H9 (cell line): ENCODE measurements around the gene RNU2-63P. TPM values are rescaled to one million over a fixed set of nuclear protein-coding genes. Genes with fewer than 3 reads are reported as not detected.

Source experiments
- DNase-seq: peaks from one replicate; pipeline ENCODE4 v3.0.0-alpha.2; 2017
- H2AFZ ChIP-seq: one replicate; pipeline ENCODE4 v1.6.1; 2013; ENCODE audit warnings: mild to moderate bottlenecking, low read length, control low read depth, moderate library complexity
- H2AK5ac ChIP-seq: 2 replicates; pipeline ENCODE4 v1.6.1; 2013; ENCODE audit warnings: low read length, control low read depth, mixed read lengths; ENCODE audit not compliant: insufficient read length
- H2BK120ac ChIP-seq: one replicate; pipeline ENCODE4 v1.6.1; 2013; ENCODE audit warnings: low read depth, mild to moderate bottlenecking, low read length, control low read depth, inconsistent platforms; ENCODE audit not compliant: poor library complexity, severe bottlenecking
- H2BK12ac ChIP-seq: 2 replicates; pipeline ENCODE4 v1.6.1; 2013; ENCODE audit warnings: low read length, control low read depth, mixed read lengths, low read depth; ENCODE audit not compliant: insufficient read length
- H2BK15ac ChIP-seq: 2 replicates; pipeline ENCODE4 v1.6.1; 2013; ENCODE audit warnings: low read depth, low read length, control low read depth
- H2BK20ac ChIP-seq: one replicate; pipeline ENCODE4 v1.6.1; 2013; ENCODE audit warnings: low read depth, mild to moderate bottlenecking, low read length, control low read depth, inconsistent platforms; ENCODE audit not compliant: poor library complexity, severe bottlenecking
- H2BK5ac ChIP-seq: 2 replicates; pipeline ENCODE4 v1.6.1; 2013; ENCODE audit warnings: low read length, control low read depth, mixed read lengths; ENCODE audit not compliant: insufficient read length
- H3K14ac ChIP-seq: 2 replicates; pipeline ENCODE4 v1.6.1; 2013; ENCODE audit warnings: low read length, control low read depth; ENCODE audit not compliant: insufficient read depth
- H3K18ac ChIP-seq: 2 replicates; pipeline ENCODE4 v1.6.1; 2013; ENCODE audit warnings: low read depth, mild to moderate bottlenecking, mixed read lengths, low read length, control low read depth; ENCODE audit not compliant: insufficient read length
- H3K23ac ChIP-seq: 2 replicates; pipeline ENCODE4 v1.6.1; 2013; ENCODE audit warnings: low read length, control low read depth, mixed read lengths, low read depth; ENCODE audit not compliant: insufficient read length
- H3K23me2 ChIP-seq: 2 replicates; pipeline ENCODE4 v1.6.1; 2013; ENCODE audit warnings: low read depth, mild to moderate bottlenecking, mixed read lengths, low read length, control low read depth; ENCODE audit not compliant: insufficient read length, poor library complexity, severe bottlenecking
- H3K27ac ChIP-seq: 2 replicates; pipeline ENCODE4 v1.5.1; 2013; ENCODE audit warnings: low read length, control low read depth, mixed read lengths, low read depth; ENCODE audit not compliant: insufficient read length
- H3K27me3 ChIP-seq: 2 replicates; pipeline ENCODE4 v1.6.1; 2013; ENCODE audit warnings: low read length, control low read depth, inconsistent platforms; ENCODE audit not compliant: insufficient read depth
- H3K4ac ChIP-seq: 2 replicates; pipeline ENCODE4 v1.6.1; 2013; ENCODE audit warnings: low read depth, mild to moderate bottlenecking, control low read depth, inconsistent platforms, low read length, moderate library complexity
- H3K4me1 ChIP-seq: 2 replicates; pipeline ENCODE4 v1.6.1; 2013; ENCODE audit warnings: low read length, control low read depth, inconsistent platforms; ENCODE audit not compliant: insufficient read depth
- H3K4me2 ChIP-seq: 2 replicates; pipeline ENCODE4 v1.6.1; 2013; ENCODE audit warnings: low read length, control low read depth, mixed read lengths; ENCODE audit not compliant: insufficient read length, insufficient read depth
- H3K56ac ChIP-seq: 2 replicates; pipeline ENCODE4 v1.6.1; 2013; ENCODE audit warnings: low read depth, mild to moderate bottlenecking, mixed read lengths, low read length, control low read depth; ENCODE audit not compliant: insufficient read length
- H3K79me1 ChIP-seq: 2 replicates; pipeline ENCODE4 v1.6.1; 2013; ENCODE audit warnings: low read depth, mild to moderate bottlenecking, moderate library complexity, low read length, control low read depth, inconsistent platforms; ENCODE audit not compliant: insufficient read depth, poor library complexity, severe bottlenecking
- H3K79me2 ChIP-seq: 2 replicates; pipeline ENCODE4 v1.6.1; 2013; ENCODE audit warnings: low read length, control low read depth, inconsistent platforms; ENCODE audit not compliant: insufficient read depth
- H3K9ac ChIP-seq: 2 replicates; pipeline ENCODE4 v1.6.1; 2013; ENCODE audit warnings: low read length, control low read depth, mixed read lengths; ENCODE audit not compliant: insufficient read length; ENCODE audit errors: extremely low read depth
- H3K9me3 ChIP-seq: one replicate; pipeline ENCODE4 v1.6.1; 2013; ENCODE audit warnings: low read depth, low read length, inconsistent platforms; ENCODE audit not compliant: control insufficient read depth
- H3T11ph ChIP-seq: one replicate; pipeline ENCODE4 v1.6.1; 2013; ENCODE audit warnings: mild to moderate bottlenecking, low read length, control low read depth, inconsistent platforms
- H4K20me1 ChIP-seq: one replicate; pipeline ENCODE4 v1.6.1; 2013; ENCODE audit not compliant: control insufficient read depth, insufficient read length, insufficient read depth
- H4K5ac ChIP-seq: 2 replicates; pipeline ENCODE4 v1.6.1; 2013; ENCODE audit warnings: low read depth, mild to moderate bottlenecking, mixed read lengths, low read length, control low read depth; ENCODE audit not compliant: insufficient read length
- H4K8ac ChIP-seq: replicated peaks from 2 replicates; pipeline ENCODE4 v1.6.1; 2013; ENCODE audit warnings: low read length, control low read depth, mixed read lengths, low read depth; ENCODE audit not compliant: insufficient read length
- H4K91ac ChIP-seq: 2 replicates; pipeline ENCODE4 v1.6.1; 2013; ENCODE audit warnings: low read depth, mild to moderate bottlenecking, moderate library complexity, mixed read lengths, low read length, control low read depth; ENCODE audit not compliant: insufficient read length
- H3K27ac Mint-ChIP-seq, 3 experiments: 2 replicates in 2 of 3; 3 replicates in 1 of 3; pipeline ENCODE4 v1.8.0; 2020 to 2021; ENCODE audit warnings: mixed read lengths in 3 of 3, mild to moderate bottlenecking in 1 of 3, moderate library complexity in 1 of 3
- H3K27me3 Mint-ChIP-seq: 2 replicates; pipeline ENCODE4 v1.8.0; 2021; ENCODE audit warnings: low read depth, mild to moderate bottlenecking, moderate library complexity, mixed read lengths
- H3K36me3 Mint-ChIP-seq, 3 experiments: 2 replicates in 2 of 3; 3 replicates in 1 of 3; pipeline ENCODE4 v1.8.0; 2020 to 2021; ENCODE audit warnings: low read depth in 3 of 3, mixed read lengths in 3 of 3; ENCODE audit not compliant: insufficient read depth in 1 of 3
- H3K4me1 Mint-ChIP-seq, 2 experiments: 2 replicates each; pipeline ENCODE4 v1.8.0; 2020; ENCODE audit warnings: mixed read lengths in 2 of 2
- H3K4me3 Mint-ChIP-seq, 2 experiments: 2 replicates in 1 of 2; 3 replicates in 1 of 2; pipeline ENCODE4 v1.8.0; 2020 to 2021; ENCODE audit warnings: mild to moderate bottlenecking in 2 of 2, mixed read lengths in 2 of 2, moderate library complexity in 1 of 2
- H3K9me3 Mint-ChIP-seq, 2 experiments: 2 replicates in 1 of 2; 3 replicates in 1 of 2; pipeline ENCODE4 v1.8.0; 2020; ENCODE audit warnings: mild to moderate bottlenecking in 2 of 2, mixed read lengths in 2 of 2, moderate library complexity in 1 of 2
- CTCF ChIP-seq: fragments of 200-600 bp; sonication (generic); conservative IDR thresholded peaks from 3 replicates; pipeline ENCODE4 v1.8.0; 2021; ENCODE audit warnings: antibody characterized with exemption, mild to moderate bottlenecking
- WGBS: extraction: QIAGEN DNeasy Blood & Tissue Kit; methylation state at CpG from one replicate; pipeline ENCODE4 v1.1.7; 2013; ENCODE audit warnings: missing lambda C conversion rate, low lambda C conversion rate, mixed read lengths; ENCODE audit not compliant: insufficient read length; ENCODE audit errors: extremely low coverage; 5-methylcytosine and 5-hydroxymethylcytosine counted together
- total RNA-seq: library from RNA; stranded (reverse); gene quantifications from 2 replicates; pipeline ENCODE4 v1.2.1, GENCODE V29; 2021

Gene RNU2-63P
- total RNA-seq, 1 experiment from 2014 or later = 31.1 TPM

DNA sequence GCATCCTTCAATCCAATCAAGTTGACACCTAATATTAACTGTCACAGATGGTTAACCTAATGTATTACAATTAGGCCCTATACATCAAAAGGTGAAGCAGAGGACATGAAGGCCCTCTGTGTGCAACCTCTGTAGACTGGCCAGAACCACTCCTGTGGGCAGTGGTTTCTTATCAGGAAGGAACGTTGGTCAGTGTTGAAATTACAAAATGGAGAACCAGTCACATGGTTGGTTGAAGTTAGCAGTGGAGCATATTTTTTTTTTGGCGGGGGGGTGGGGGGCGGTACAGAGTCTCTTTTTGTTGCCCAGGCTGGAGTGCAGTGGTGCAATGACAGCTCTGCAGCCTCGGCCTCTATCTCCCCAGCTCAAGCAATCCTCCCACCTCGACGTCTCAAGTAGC is 19.8 kb downstream of the RNU2-63P start:
- TF ChIP-seq CTCF = no peak
- Histone ChIP-seq H3K23ac (no peak overlapping the region), H3K56ac (no peak overlapping the region), H3K79me2 (no peaks in the 10 kb centered on the region), H2BK15ac (no peak overlapping the region), H3K4me2 (no peak overlapping the region), H3K79me1 (no peaks in the 10 kb centered on the region), H2BK20ac (no peak overlapping the region), H3K27me3 (no peaks in the 10 kb centered on the region), H2BK5ac (no peak overlapping the region), H2BK120ac (no peak overlapping the region), H3K4me1 (no peaks in the 10 kb centered on the region), H2AFZ (no peak overlapping the region), H4K8ac (no peak overlapping the region), H3K18ac (no peak overlapping the region), H3K14ac (no peak overlapping the region), H4K91ac (no peak overlapping the region), H4K5ac (no peak overlapping the region), H3K23me2 (no peaks in the 10 kb centered on the region), H3K9me3 (no peaks in the 10 kb centered on the region), H3K27ac (no peak overlapping the region), H4K20me1 (no peaks in the 10 kb centered on the region), H3K9ac (no peak overlapping the region), H3T11ph (no peak overlapping the region), H2AK5ac (no peak overlapping the region), H3K4ac (no peak overlapping the region), H2BK12ac (no peak overlapping the region)
- H3K9me3 Mint-ChIP-seq = no peaks in the 10 kb centered on the region
- H3K27ac Mint-ChIP-seq = no peak overlapping the region
- peaks cover 1 to 2% of the 10 kb centered on the region in 2 experiments; a peak in 3 of 4 replicates for H3K4me1 Mint-ChIP-seq
- H3K4me3 Mint-ChIP-seq = no peak overlapping the region
- H3K27me3 Mint-ChIP-seq = no peaks in the 10 kb centered on the region
- DNase-seq = no peak
- H3K36me3 Mint-ChIP-seq = no peaks in the 10 kb centered on the region
- no CpG with 5 or more reads among the region's 6 CpGs for WGBS
